SJCRH30 (cell line): ENCODE measurements around the gene BLTP2. TPM values are rescaled to one million over a fixed set of nuclear protein-coding genes. Genes with fewer than 3 reads are reported as not detected.

ENCODE experiments used
- DNase-seq, 2 experiments: peaks; one replicate each; pipeline ENCODE4 v3.0.0-alpha.2; 2015 to 2020
- H3K27ac ChIP-seq: fragments of 250-450 bp; sonication (Bioruptor Pico); 2 replicates; pipeline ENCODE4 v1.5.1; 2020; ENCODE audit warnings: mild to moderate bottlenecking, moderate library complexity
- H3K27me3 ChIP-seq: fragments of 250-450 bp; sonication (Bioruptor Pico); 2 replicates; pipeline ENCODE4 v1.5.1; 2020; ENCODE audit warnings: mild to moderate bottlenecking, moderate library complexity
- H3K36me3 ChIP-seq: fragments of 250-450 bp; sonication (Bioruptor Pico); 2 replicates; pipeline ENCODE4 v1.5.1; 2020; ENCODE audit warnings: mild to moderate bottlenecking, moderate library complexity
- H3K4me1 ChIP-seq: fragments of 250-450 bp; sonication (Bioruptor Pico); 2 replicates; pipeline ENCODE4 v1.5.1; 2020; ENCODE audit warnings: mild to moderate bottlenecking, moderate library complexity
- H3K4me3 ChIP-seq: fragments of 250-450 bp; sonication (Bioruptor Pico); 2 replicates; pipeline ENCODE4 v1.5.1; 2020; ENCODE audit warnings: mild to moderate bottlenecking, moderate library complexity
- H3K9me3 ChIP-seq: fragments of 250-450 bp; sonication (Bioruptor Pico); replicated peaks from 2 replicates; pipeline ENCODE4 v1.5.1; 2020; ENCODE audit warnings: mild to moderate bottlenecking, moderate library complexity
- total RNA-seq: library from RNA; depleted of rRNA; stranded (reverse); fragments of >200 nt; shearing (Covaris generic); gene quantifications from 2 replicates; pipeline ENCODE4 v1.2.3, GENCODE V29; 2014; rRNA removed

The BLTP2 gene
- 115 and 120 TPM in 2 replicates for total RNA-seq

DNA sequence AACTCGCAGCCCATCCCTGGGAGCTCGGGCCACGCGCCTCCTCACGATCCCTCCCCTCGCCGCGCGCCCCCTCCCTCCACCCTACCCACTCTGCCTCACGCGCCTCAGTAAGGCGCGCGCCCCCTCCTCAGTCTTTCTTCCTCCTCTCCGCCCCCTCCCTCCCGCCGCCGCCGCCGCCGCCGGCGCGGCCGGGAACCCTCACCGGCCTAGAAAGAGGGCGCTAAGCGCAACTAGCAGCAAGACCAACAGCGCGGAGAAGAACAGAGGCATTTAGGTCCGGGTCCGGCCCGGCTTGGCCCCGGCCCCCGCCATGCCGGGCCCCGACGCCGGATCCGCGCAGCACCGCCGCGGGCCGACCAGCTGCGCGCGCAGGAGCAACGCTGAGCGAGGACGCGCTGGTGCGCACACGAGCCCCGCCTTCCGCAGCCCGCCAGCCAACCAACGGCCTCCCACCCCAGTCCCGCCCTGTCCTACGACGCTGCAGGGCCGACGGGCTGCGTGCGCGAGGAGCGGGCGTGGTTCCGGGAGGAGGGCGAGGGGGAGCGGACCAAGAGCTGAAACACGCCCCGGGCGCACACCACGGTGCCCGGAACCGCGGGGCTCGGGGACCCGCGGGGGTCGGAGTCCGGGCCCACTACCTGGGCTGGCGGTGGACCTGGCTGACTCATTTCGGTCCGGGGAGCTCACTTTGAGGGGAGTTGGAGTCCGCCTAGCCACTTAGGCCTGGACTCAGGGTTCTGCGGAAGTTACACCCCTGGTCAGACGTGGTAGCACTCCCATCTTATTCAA lies at the start of gene BLTP2:
Gene BLTP2, minus strand, starts transcription at position 372 of the 789 bp plus-strand sequence. Its CDS starts 102 bp downstream, at position 270.
- Histone ChIP-seq H3K27ac (peak within 1 kb of the TSS; percentile 40; the same call in 1 of the 2 replicates), H3K4me1 (peaks cover 9% of the 10 kb centered on the region), H3K36me3 (peaks cover 47% of the 10 kb centered on the region), H3K4me3 (peak within 1 kb of the TSS; percentile 73), H3K9me3 (no peaks in the 10 kb centered on the region), H3K27me3 (no peaks in the 10 kb centered on the region)
- DNase-seq = peak; percentile 96 to 97

DNA sequence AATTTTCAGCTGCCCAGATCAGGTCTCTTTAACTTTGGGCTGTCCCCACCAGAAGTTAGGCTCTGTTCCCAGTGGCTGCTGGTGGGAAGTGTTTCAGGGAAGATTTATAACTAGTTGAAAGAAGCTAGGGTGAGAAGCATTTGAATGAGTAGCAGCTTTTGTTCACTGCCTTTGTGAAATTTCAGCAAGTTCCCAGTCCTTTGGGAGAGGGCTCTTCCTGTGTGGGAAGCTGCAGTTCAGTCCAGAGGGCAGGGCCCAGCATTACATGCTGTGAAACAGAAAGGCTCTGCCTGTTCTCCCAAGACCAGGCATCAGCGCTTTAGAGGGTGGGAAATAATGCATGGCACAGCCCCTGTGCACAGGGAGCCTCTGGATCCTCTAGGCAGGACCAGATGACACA lies 48.9 kb upstream of the BLTP2 start:
- peaks cover 82% of the 10 kb centered on the region for H3K36me3 ChIP-seq
- DNase-seq = no peak
- H3K4me3 ChIP-seq = no peak overlapping the region
- H3K4me1 ChIP-seq = no peaks in the 10 kb centered on the region
- no peak overlapping the region for H3K27ac ChIP-seq
- no peaks in the 10 kb centered on the region for H3K9me3 ChIP-seq
- no peaks in the 10 kb centered on the region for H3K27me3 ChIP-seq

DNA sequence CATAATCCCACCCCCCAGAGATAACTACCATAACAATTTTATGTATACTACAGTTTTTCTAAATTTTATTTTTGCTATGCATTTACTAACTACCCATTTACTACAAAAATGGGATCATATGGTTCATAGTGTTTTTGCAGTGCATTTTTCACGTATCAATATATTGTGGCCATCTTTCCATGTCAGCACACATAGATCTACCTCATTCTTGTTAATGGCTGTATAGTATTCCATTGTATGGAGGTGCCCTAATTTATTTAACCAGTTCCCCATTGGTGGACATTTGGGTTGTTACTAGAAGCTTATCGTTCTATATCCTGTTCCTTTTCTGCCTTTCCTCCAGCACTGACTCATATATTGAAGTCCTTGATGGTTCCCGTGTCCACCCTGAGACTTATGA lies 44.1 kb upstream of the BLTP2 start:
- H3K36me3 ChIP-seq = peaks cover 89% of the 10 kb centered on the region
- DNase-seq = no peak

DNA sequence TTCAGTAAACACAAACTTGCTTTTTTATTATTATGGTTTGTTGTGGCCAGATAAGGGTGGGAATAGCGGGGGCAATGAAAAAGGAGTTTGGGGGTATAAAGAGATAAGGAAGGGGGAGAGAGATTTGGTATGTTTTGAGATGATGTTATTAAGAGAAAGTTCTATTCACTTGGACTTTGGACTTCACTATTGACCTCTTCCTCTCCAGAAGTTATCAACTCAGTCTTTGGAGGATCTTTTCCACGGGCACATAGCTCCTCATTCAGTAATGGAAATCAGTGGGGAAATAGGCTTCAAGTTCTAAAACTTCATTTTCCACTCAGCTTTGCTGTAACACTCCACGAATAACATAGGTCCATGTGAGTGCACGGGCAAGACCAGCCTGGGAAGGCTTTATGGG lies 43.5 kb upstream of the BLTP2 start:
- Histone ChIP-seq H3K4me1 (no peaks in the 10 kb centered on the region), H3K9me3 (no peaks in the 10 kb centered on the region), H3K27me3 (no peaks in the 10 kb centered on the region), H3K4me3 (no peak overlapping the region), H3K36me3 (peaks cover 91% of the 10 kb centered on the region), H3K27ac (no peak overlapping the region)
- DNase-seq = no peak

More for the DNA sequence above, 44.1 kb upstream of the BLTP2 start:
- H3K27ac ChIP-seq = no peak overlapping the region
- no peaks in the 10 kb centered on the region for H3K9me3 ChIP-seq
- H3K4me3 ChIP-seq = no peak overlapping the region
- H3K27me3 ChIP-seq = no peaks in the 10 kb centered on the region
- H3K4me1 ChIP-seq = no peaks in the 10 kb centered on the region

DNA sequence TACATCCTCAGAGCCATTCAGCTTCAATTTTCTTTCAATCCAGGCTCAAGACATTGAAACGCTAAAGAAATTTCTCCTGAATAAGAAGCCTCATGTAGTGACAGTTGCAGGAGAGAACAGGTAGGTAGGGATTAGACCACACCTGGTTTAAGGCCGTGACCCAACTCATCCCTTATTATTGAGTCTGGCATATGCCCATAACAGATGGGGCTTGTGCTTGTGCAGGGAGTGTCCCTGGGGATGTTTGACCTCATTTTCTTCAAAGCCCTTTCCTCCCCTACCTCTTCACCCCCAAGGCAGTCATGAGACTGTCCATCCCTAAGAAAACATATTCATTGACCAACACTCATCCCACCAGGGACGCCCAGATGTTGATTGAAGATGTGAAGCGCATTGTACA lies 41.3 kb upstream of the BLTP2 start:
- peaks cover 100% of the 10 kb centered on the region for H3K36me3 ChIP-seq
- DNase-seq = no peak
- H3K27ac ChIP-seq = no peak overlapping the region
- H3K4me3 ChIP-seq = no peak overlapping the region
- H3K4me1 ChIP-seq = no peaks in the 10 kb centered on the region
- H3K9me3 ChIP-seq = no peaks in the 10 kb centered on the region
- H3K27me3 ChIP-seq = no peaks in the 10 kb centered on the region

DNA sequence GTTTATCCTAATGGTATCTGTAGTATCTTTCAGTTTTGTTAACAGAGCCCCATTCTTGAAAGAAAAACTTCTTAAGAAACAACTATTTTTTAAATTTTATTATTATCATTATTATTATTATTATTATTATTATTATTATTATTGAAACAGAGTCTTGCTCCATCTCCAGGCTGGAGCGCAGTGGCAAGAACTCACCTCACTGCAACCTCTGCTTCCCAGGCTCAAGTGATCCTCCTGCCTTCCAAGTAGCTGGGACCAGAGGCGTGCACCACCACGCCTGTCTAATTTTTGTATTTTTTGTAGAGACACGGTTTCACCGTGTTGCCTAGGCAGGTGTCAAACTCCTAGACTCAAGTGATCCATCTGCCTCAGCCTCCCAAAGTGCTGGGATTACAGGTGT lies 40.4 kb upstream of the BLTP2 start:
- Histone ChIP-seq H3K27me3 (no peaks in the 10 kb centered on the region), H3K4me1 (no peaks in the 10 kb centered on the region), H3K27ac (no peak overlapping the region), H3K9me3 (no peaks in the 10 kb centered on the region), H3K36me3 (peaks cover 100% of the 10 kb centered on the region), H3K4me3 (no peak overlapping the region)
- no peak for DNase-seq

DNA sequence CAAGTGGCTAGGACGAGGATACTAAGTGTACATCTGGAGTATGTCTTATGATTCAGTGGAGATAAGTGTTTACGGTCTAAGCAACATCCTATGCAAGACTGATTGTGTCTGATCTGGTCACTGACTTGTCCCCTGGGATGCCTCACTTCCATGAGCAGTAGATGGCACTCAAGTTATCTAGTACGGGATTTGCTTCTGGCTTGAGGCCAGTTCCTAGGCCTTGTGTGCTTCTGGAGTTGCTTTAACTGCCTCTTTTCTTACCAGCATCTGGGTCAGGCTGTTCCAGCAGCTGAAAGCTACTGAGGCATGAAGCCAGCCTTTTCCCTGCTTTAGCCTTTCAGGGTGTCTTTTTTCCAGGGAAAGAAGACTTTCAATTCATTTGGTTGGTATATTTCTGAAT lies 40.0 kb upstream of the BLTP2 start:
- H3K9me3 ChIP-seq = no peaks in the 10 kb centered on the region
- no peak overlapping the region for H3K27ac ChIP-seq
- no peaks in the 10 kb centered on the region for H3K27me3 ChIP-seq
- peak; percentile 42 to 53 for DNase-seq
- H3K4me1 ChIP-seq = no peaks in the 10 kb centered on the region
- H3K36me3 ChIP-seq = peaks cover 100% of the 10 kb centered on the region
- H3K4me3 ChIP-seq = no peak overlapping the region

DNA sequence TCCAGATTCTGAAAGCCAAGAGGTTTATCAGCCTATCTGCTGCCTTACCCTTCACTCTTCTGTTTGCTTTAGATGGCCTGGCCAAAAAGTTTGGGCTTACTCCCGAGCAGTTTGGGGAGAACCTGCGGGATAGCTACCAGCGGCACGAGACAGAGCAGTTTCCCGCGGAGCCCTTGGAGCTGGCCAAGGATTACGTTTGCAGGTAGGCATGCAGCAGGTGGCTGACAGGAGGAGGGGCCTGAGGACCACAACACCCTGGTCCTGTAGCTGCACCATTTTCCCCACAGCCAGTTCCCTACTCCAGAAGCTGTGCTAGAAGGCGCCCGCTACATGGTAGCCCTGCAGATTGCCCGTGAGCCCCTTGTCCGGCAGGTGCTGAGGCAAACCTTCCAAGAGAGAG lies 37.7 kb upstream of the BLTP2 start:
- Histone ChIP-seq H3K27ac (no peak overlapping the region), H3K4me1 (no peaks in the 10 kb centered on the region), H3K36me3 (peaks cover 99% of the 10 kb centered on the region), H3K27me3 (no peaks in the 10 kb centered on the region), H3K4me3 (no peak overlapping the region), H3K9me3 (no peaks in the 10 kb centered on the region)
- DNase-seq = no peak

DNA sequence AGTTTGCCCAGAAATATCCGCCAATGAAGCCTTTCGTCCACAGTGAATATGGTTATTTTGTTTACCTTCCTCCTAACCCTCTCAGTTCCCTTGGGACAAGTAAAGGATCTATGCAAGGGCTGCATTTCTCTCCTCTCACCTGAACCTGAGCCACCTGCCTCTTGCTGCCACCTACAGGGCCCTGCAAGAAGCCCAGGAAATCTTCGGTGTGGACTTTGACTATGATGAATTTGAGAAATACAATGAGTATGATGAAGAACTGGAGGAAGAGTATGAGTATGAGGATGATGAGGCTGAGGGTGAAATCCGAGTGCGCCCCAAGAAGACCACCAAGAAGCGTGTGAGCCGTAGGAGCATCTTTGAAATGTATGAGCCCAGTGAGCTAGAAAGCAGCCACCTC lies 31.0 kb upstream of the BLTP2 start:
- peaks cover 90% of the 10 kb centered on the region for H3K36me3 ChIP-seq

DNA sequence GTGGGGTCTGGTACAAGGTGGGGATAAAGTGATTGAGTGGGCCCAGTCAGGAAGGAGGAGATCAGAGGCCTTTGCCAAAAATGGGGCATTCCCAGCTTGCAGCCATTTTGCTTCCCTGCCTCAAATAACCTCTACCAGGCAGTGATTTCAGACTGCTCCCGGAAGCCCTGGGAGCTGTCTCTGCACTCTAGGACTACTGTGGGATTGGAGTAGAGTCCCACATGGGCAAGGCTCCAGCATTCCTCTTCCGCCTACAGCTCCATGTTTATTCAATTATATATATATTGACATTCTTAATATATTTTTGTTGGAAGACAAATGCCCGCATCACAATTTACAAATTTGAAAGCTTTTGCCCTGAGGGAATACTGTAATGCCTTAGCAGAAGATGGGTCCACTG lies 30.5 kb upstream of the BLTP2 start:
- DNase-seq = no peak
- no peaks in the 10 kb centered on the region for H3K27me3 ChIP-seq
- no peaks in the 10 kb centered on the region for H3K4me1 ChIP-seq
- H3K36me3 ChIP-seq = peaks cover 87% of the 10 kb centered on the region
- H3K27ac ChIP-seq = no peak overlapping the region
- no peak overlapping the region for H3K4me3 ChIP-seq
- no peaks in the 10 kb centered on the region for H3K9me3 ChIP-seq

More for the DNA sequence above, 31.0 kb upstream of the BLTP2 start:
- Histone ChIP-seq H3K27ac (no peak overlapping the region), H3K9me3 (no peaks in the 10 kb centered on the region), H3K4me1 (no peaks in the 10 kb centered on the region), H3K4me3 (no peak overlapping the region), H3K27me3 (no peaks in the 10 kb centered on the region)
- DNase-seq = no peak

DNA sequence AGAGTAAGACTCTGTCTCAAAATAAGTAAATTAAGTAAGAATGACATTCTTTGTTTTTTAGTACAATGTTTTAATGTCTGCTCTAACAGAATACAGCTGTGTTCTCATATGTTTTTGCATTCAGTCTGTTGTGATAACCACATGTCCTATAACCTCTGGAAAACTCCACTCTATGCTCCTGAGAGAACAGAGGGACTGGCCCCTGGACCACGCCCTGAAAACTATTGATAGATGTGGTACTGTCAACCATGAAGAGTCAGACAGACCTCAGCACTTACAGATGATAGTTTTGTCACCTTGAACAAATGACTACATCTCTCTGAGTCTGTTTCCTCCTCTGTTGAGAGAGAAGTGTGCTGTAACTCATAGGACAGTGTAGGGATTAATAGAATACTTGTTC lies 25.0 kb upstream of the BLTP2 start:
- H3K9me3 ChIP-seq = no peaks in the 10 kb centered on the region
- no peak overlapping the region for H3K4me3 ChIP-seq
- no peaks in the 10 kb centered on the region for H3K4me1 ChIP-seq
- DNase-seq = no peak
- H3K27ac ChIP-seq = no peak overlapping the region
- peaks cover 70% of the 10 kb centered on the region for H3K36me3 ChIP-seq
- H3K27me3 ChIP-seq = no peaks in the 10 kb centered on the region

DNA sequence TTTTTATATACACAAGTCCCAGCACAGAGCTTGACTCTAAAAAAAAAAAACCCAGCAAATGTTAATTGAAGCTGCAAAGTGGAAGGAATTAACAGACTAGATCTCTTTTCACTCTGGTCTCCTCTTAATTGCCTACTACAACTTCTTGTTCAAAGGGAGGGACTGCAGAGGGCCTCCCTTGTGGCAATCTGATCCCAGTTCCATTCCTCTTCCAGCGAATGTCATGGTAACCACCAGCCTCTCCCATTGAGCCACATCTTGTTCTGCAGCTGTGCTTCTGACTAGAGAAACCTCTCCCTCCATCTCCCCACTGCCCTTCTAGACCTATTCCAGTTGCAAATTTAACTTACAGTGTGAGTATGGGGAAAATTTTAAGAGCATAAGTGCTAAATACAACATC lies 22.9 kb upstream of the BLTP2 start:
- Histone ChIP-seq H3K27me3 (no peaks in the 10 kb centered on the region), H3K4me1 (peaks cover 6% of the 10 kb centered on the region), H3K4me3 (no peak overlapping the region), H3K27ac (no peak overlapping the region), H3K9me3 (no peaks in the 10 kb centered on the region), H3K36me3 (peaks cover 56% of the 10 kb centered on the region)
- DNase-seq = peak in 1 of 2 experiments; percentile 32

DNA sequence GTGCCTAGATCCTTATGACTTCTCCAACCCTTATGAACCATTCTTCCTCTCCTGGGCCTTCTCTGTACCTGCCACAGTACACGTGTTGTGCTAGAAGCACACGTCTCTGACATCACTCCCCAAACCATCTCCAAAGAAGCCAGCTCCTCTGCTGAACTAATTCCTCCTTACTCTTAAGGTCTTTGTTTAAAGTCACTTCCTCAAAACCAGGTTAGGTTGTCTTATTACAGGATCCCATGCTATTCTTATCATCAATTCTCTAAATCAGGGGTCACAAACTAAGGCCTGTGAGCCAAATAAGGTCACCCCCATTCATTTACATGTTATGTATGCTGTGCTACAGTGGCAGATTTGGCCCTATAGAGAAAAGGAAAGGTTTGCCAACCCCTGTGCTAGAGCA lies 21.0 kb upstream of the BLTP2 start:
- H3K9me3 ChIP-seq = no peaks in the 10 kb centered on the region
- H3K27ac ChIP-seq = no peak overlapping the region
- no peaks in the 10 kb centered on the region for H3K27me3 ChIP-seq
- H3K4me3 ChIP-seq = no peak overlapping the region
- no peak for DNase-seq
- H3K4me1 ChIP-seq = peaks cover 7% of the 10 kb centered on the region
- H3K36me3 ChIP-seq = peaks cover 38% of the 10 kb centered on the region

DNA sequence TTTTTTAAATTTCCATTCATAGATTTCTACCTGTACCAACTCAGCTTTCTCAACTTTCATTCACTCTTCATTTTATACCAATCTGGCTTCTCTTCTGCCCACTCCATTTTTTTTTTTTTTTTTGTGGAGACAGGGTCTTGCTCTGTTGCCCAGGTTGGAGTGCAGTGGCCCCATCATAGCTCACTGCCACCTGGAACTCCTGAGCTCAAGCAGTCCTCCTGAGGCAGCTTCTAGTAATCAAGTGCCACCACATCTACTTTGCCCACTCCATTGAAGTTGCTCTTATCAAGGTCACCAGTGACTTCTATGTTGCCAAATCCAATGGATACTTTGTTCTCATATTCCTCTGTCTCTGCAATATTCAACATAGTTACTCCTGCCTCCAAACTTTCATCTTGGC lies 18.8 kb upstream of the BLTP2 start:
- Histone ChIP-seq H3K27me3 (no peaks in the 10 kb centered on the region), H3K27ac (no peak overlapping the region), H3K4me1 (peaks cover 7% of the 10 kb centered on the region), H3K9me3 (0 out of 2 replicates have a peak, but pooled peaks cover 4% of the 10 kb centered on the region), H3K36me3 (peaks cover 30% of the 10 kb centered on the region), H3K4me3 (no peak overlapping the region)
- DNase-seq = no peak

DNA sequence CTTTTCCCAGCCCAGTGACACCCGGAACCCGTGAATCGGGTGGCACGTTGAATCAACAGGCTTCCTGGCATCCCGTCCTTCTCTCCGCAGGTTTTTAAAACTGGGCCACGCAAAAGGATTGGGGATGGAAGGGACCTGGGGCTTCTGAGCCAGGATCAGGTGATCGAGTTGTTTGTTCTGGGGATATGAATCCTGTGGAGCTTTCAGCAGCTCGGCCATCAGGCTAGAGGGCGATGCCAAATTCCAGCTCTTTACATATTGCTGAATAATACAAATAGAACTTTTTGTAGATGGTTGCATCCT lies 17.5 kb upstream of the BLTP2 start:
- H3K36me3 ChIP-seq = peaks cover 34% of the 10 kb centered on the region

More for the DNA sequence above, 17.5 kb upstream of the BLTP2 start:
- H3K27ac ChIP-seq = peak overlapping the region; percentile 76
- peak overlapping the region; percentile 89 for H3K4me3 ChIP-seq
- DNase-seq = no peak
- H3K4me1 ChIP-seq = peaks cover 7% of the 10 kb centered on the region
- H3K27me3 ChIP-seq = no peaks in the 10 kb centered on the region
- 0 out of 2 replicates have a peak, but pooled peaks cover 4% of the 10 kb centered on the region for H3K9me3 ChIP-seq
